ENCODE data around the gene PPP2R2C. TPM values are rescaled to one million over a fixed set of nuclear protein-coding genes. Genes with fewer than 3 reads are reported as not detected.

PPP2R2C gene
- total RNA-seq, 2 experiments from 2014 or later = not detected

GRCh38 chr4:6471307-6472007 lies 957 bp downstream of the PPP2R2C start:
- CTCF ChIA-PET = no interaction called here
- H3K9me3 Mint-ChIP-seq = no peaks in the 10 kb centered on the region
- intact Hi-C loops (cut with micrococcal nuclease) = no loop called here
- no peaks in the 10 kb centered on the region for H3K36me3 Mint-ChIP-seq (ENCODE audit: low read depth)
- no peak overlapping the region for H3K4me3 Mint-ChIP-seq
- no peak for DNase-seq
- H3K27ac Mint-ChIP-seq = no peak overlapping the region
- peaks cover 47% of the 10 kb centered on the region for H3K27me3 Mint-ChIP-seq (ENCODE audit: low read depth)
- H3K4me1 Mint-ChIP-seq (ENCODE audit: low read depth) = peaks cover 7% of the 10 kb centered on the region

GRCh38 chr4:6470502-6471306 lies 1.7 kb downstream of the PPP2R2C start:
- peaks cover 45% of the 10 kb centered on the region for H3K27me3 Mint-ChIP-seq (ENCODE audit: low read depth)
- H3K9me3 Mint-ChIP-seq = no peaks in the 10 kb centered on the region
- intact Hi-C loops (cut with micrococcal nuclease) = no loop called here
- no peak overlapping the region for H3K27ac Mint-ChIP-seq
- peak; percentile 11 for DNase-seq
- no peaks in the 10 kb centered on the region for H3K36me3 Mint-ChIP-seq (ENCODE audit: low read depth)
- peaks cover 7% of the 10 kb centered on the region for H3K4me1 Mint-ChIP-seq (ENCODE audit: low read depth)
- no peak overlapping the region for H3K4me3 Mint-ChIP-seq
- CTCF ChIA-PET = interaction anchor here (0.6 kb wide), 1 partner anchor 439 kb away, joined by 7 read pairs; the partner anchor contains the start of gene TBC1D14

- Mint-ChIP-seq H3K27ac (no peak overlapping the region), H3K36me3 (ENCODE audit: low read depth) (no peaks in the 10 kb centered on the region), H3K27me3 (ENCODE audit: low read depth) (peaks cover 40% of the 10 kb centered on the region), H3K4me3 (no peak overlapping the region), H3K9me3 (no peaks in the 10 kb centered on the region), H3K4me1 (ENCODE audit: low read depth) (peaks cover 7% of the 10 kb centered on the region)
- intact Hi-C loops (cut with micrococcal nuclease) = no loop called here
- DNase-seq = no peak
- CTCF ChIA-PET = no interaction called here
Measured at GRCh38 chr4:6469898-6470501, 2.4 kb downstream of the PPP2R2C start.

- DNase-seq = no peak
- CTCF ChIA-PET = no interaction called here
- Mint-ChIP-seq H3K9me3 (no peaks in the 10 kb centered on the region), H3K4me1 (ENCODE audit: low read depth) (peaks cover 7% of the 10 kb centered on the region), H3K27me3 (ENCODE audit: low read depth) (peaks cover 36% of the 10 kb centered on the region), H3K27ac (no peak overlapping the region), H3K4me3 (no peak overlapping the region), H3K36me3 (ENCODE audit: low read depth) (no peaks in the 10 kb centered on the region)
- intact Hi-C loops (cut with micrococcal nuclease) = no loop called here
Measured at GRCh38 chr4:6469144-6469543, 3.3 kb downstream of the PPP2R2C start.

GRCh38 chr4:6468376-6468775 lies 4.0 kb downstream of the PPP2R2C start:
- CTCF ChIA-PET = no interaction called here
- intact Hi-C loops (cut with micrococcal nuclease) = no loop called here
- Mint-ChIP-seq H3K4me1 (ENCODE audit: low read depth) (peaks cover 7% of the 10 kb centered on the region), H3K27me3 (ENCODE audit: low read depth) (peaks cover 28% of the 10 kb centered on the region), H3K36me3 (ENCODE audit: low read depth) (no peaks in the 10 kb centered on the region), H3K27ac (no peak overlapping the region), H3K4me3 (no peak overlapping the region), H3K9me3 (no peaks in the 10 kb centered on the region)
- DNase-seq = no peak

- peaks cover 3% of the 10 kb centered on the region for H3K4me1 Mint-ChIP-seq (ENCODE audit: low read depth)
- H3K27ac Mint-ChIP-seq = no peak overlapping the region
- DNase-seq = no peak
- no peaks in the 10 kb centered on the region for H3K9me3 Mint-ChIP-seq
- no peaks in the 10 kb centered on the region for H3K36me3 Mint-ChIP-seq (ENCODE audit: low read depth)
- no peak overlapping the region for H3K4me3 Mint-ChIP-seq
- CTCF ChIA-PET = no interaction called here
- peaks cover 21% of the 10 kb centered on the region for H3K27me3 Mint-ChIP-seq (ENCODE audit: low read depth)
- intact Hi-C loops (cut with micrococcal nuclease) = no loop called here
Measured at GRCh38 chr4:6467600-6467999, 4.8 kb downstream of the PPP2R2C start.

GRCh38 chr4:6466756-6467381 lies 5.5 kb downstream of the PPP2R2C start:
- CTCF ChIA-PET = no interaction called here
- intact Hi-C loops (cut with micrococcal nuclease) = no loop called here

GRCh38 chr4:6465955-6466354 lies 6.5 kb downstream of the PPP2R2C start:
- no peaks in the 10 kb centered on the region for H3K36me3 Mint-ChIP-seq (ENCODE audit: low read depth)
- H3K27me3 Mint-ChIP-seq (ENCODE audit: low read depth) = peaks cover 22% of the 10 kb centered on the region
- CTCF ChIA-PET = no interaction called here
- no peaks in the 10 kb centered on the region for H3K9me3 Mint-ChIP-seq
- no peak overlapping the region for H3K27ac Mint-ChIP-seq
- H3K4me1 Mint-ChIP-seq (ENCODE audit: low read depth) = peaks cover 3% of the 10 kb centered on the region
- H3K4me3 Mint-ChIP-seq = no peak overlapping the region
- intact Hi-C loops (cut with micrococcal nuclease) = no loop called here
- no peak for DNase-seq

More at GRCh38 chr4:6466756-6467381, 5.5 kb downstream of the PPP2R2C start:
- Mint-ChIP-seq H3K36me3 (ENCODE audit: low read depth) (no peaks in the 10 kb centered on the region), H3K4me1 (ENCODE audit: low read depth) (peaks cover 3% of the 10 kb centered on the region), H3K27ac (no peak overlapping the region), H3K9me3 (no peaks in the 10 kb centered on the region), H3K4me3 (no peak overlapping the region), H3K27me3 (ENCODE audit: low read depth) (peaks cover 21% of the 10 kb centered on the region)
- DNase-seq = no peak

GRCh38 chr4:6464842-6465588 lies 7.4 kb downstream of the PPP2R2C start:
- Mint-ChIP-seq H3K36me3 (ENCODE audit: low read depth) (no peaks in the 10 kb centered on the region), H3K9me3 (no peaks in the 10 kb centered on the region), H3K4me3 (no peak overlapping the region), H3K4me1 (ENCODE audit: low read depth) (no peaks in the 10 kb centered on the region), H3K27ac (no peak overlapping the region), H3K27me3 (ENCODE audit: low read depth) (peaks cover 23% of the 10 kb centered on the region)
- no peak for DNase-seq
- intact Hi-C loops (cut with micrococcal nuclease) = no loop called here
- CTCF ChIA-PET = no interaction called here

- no peak for DNase-seq
- H3K36me3 Mint-ChIP-seq (ENCODE audit: low read depth) = no peaks in the 10 kb centered on the region
- H3K27me3 Mint-ChIP-seq (ENCODE audit: low read depth) = peaks cover 20% of the 10 kb centered on the region
- CTCF ChIA-PET = no interaction called here
- H3K4me3 Mint-ChIP-seq = no peak overlapping the region
- no peak overlapping the region for H3K27ac Mint-ChIP-seq
- H3K4me1 Mint-ChIP-seq (ENCODE audit: low read depth) = no peaks in the 10 kb centered on the region
- intact Hi-C loops (cut with micrococcal nuclease) = no loop called here
- peaks cover 6% of the 10 kb centered on the region for H3K9me3 Mint-ChIP-seq
Measured at GRCh38 chr4:6463311-6464289, 8.8 kb downstream of the PPP2R2C start.

Data from activated naive CD4-positive, alpha-beta T cell treated with anti-CD3 and anti-CD28 coated beads for 36 hours (primary cell).